CD14-positive monocyte (primary cell): Measurements from ENCODE around the gene CAP2. TPM values are rescaled to one million over a fixed set of nuclear protein-coding genes. Genes with fewer than 3 reads are reported as not detected.

Experiments
- DNase-seq, 3 donors: peaks; one replicate each; pipeline ENCODE4 v3.0.0-alpha.2; 2011 to 2022
- H2AFZ ChIP-seq: 2 replicates; pipeline ENCODE4 v1.6.0; 2012; ENCODE audit warnings: mild to moderate bottlenecking, low read depth, low read length, inconsistent platforms; ENCODE audit not compliant: insufficient read depth, poor library complexity, severe bottlenecking
- H3K27ac ChIP-seq, 2 donors: 1 replicate in 1 of 2; 2 replicates in 1 of 2; pipeline ENCODE4 v1.5.1; 2012 to 2013; ENCODE audit warnings: low read length in 2 of 2, control low read depth in 1 of 2, inconsistent platforms in 1 of 2, low read depth in 1 of 2, mild to moderate bottlenecking in 1 of 2
- H3K27me3 ChIP-seq, 2 donors: one replicate each; pipeline versions ENCODE4 v1.6.0 to v1.6.1; 2011 to 2013; ENCODE audit warnings: low read length in 2 of 2; ENCODE audit not compliant: control insufficient read depth in 2 of 2, insufficient read depth in 2 of 2
- H3K36me3 ChIP-seq, 2 donors: replicated peaks in 1 of 2; 1 replicate in 1 of 2; 2 replicates in 1 of 2; pipeline versions ENCODE4 v1.5.1 to v1.6.1; 2012 to 2013; ENCODE audit warnings: low read length in 2 of 2, control low read depth in 1 of 2, inconsistent platforms in 1 of 2, mild to moderate bottlenecking in 1 of 2; ENCODE audit not compliant: insufficient read depth in 2 of 2, control insufficient read depth in 1 of 2
- H3K4me1 ChIP-seq, 2 donors: 1 replicate in 1 of 2; 2 replicates in 1 of 2; pipeline versions ENCODE4 v1.5.1 to v1.6.1; 2012 to 2013; ENCODE audit warnings: low read length in 2 of 2, control low read depth in 1 of 2, inconsistent platforms in 1 of 2, mild to moderate bottlenecking in 1 of 2, moderate library complexity in 1 of 2; ENCODE audit not compliant: insufficient read depth in 2 of 2, control insufficient read depth in 1 of 2
- H3K4me2 ChIP-seq: replicated peaks from 2 replicates; pipeline ENCODE3; 2012; ENCODE audit warnings: low read length, moderate library complexity, mild to moderate bottlenecking; ENCODE audit not compliant: poor library complexity, severe bottlenecking; ENCODE audit errors: extremely low read depth
- H3K4me3 ChIP-seq, 3 experiments: fragments of 200-600 bp in 1 of 3; sonication (generic) in 1 of 3; replicated peaks in 1 of 3; 1 replicate in 2 of 3; 2 replicates in 1 of 3; pipeline ENCODE4 v1.5.1; 2011 to 2013; ENCODE audit warnings: low read length in 3 of 3, mild to moderate bottlenecking in 3 of 3, control low read depth in 2 of 3, low read depth in 2 of 3, inconsistent platforms in 1 of 3, moderate library complexity in 1 of 3
- H3K79me2 ChIP-seq: 2 replicates; pipeline ENCODE4 v1.6.0; 2012; ENCODE audit warnings: mild to moderate bottlenecking, control low read depth, inconsistent platforms, low read length, moderate library complexity; ENCODE audit not compliant: insufficient read depth
- H3K9ac ChIP-seq: 2 replicates; pipeline ENCODE4 v1.6.0; 2017; ENCODE audit warnings: low read length, mild to moderate bottlenecking; ENCODE audit not compliant: insufficient read depth, poor library complexity, severe bottlenecking
- H3K9me3 ChIP-seq, 2 donors: replicated peaks in 1 of 2; 1 replicate in 1 of 2; 2 replicates in 1 of 2; pipeline versions ENCODE4 v1.5.1 to v1.6.1; 2012 to 2013; ENCODE audit warnings: low read length in 2 of 2, control low read depth in 1 of 2; ENCODE audit not compliant: control insufficient read depth in 1 of 2, insufficient read depth in 1 of 2
- H4K20me1 ChIP-seq: 2 replicates; pipeline ENCODE4 v1.6.0; 2012; ENCODE audit warnings: mild to moderate bottlenecking, low read length, control low read depth, moderate library complexity; ENCODE audit not compliant: insufficient read depth
- H3K27ac Mint-ChIP-seq, 7 donors: one replicate each; pipeline ENCODE4 v1.8.0; 2020; ENCODE audit warnings: mild to moderate bottlenecking in 7 of 7, mixed read lengths in 7 of 7, moderate library complexity in 6 of 7, inconsistent platforms in 2 of 7
- H3K27me3 Mint-ChIP-seq, 3 donors: one replicate each; pipeline ENCODE4 v1.8.0; 2021 to 2022; ENCODE audit warnings: low read depth in 3 of 3, mild to moderate bottlenecking in 3 of 3, mixed read lengths in 3 of 3, moderate library complexity in 3 of 3, inconsistent platforms in 1 of 3
- H3K36me3 Mint-ChIP-seq, 2 donors: one replicate each; pipeline ENCODE4 v1.8.0; 2020; ENCODE audit warnings: mixed read lengths in 2 of 2, inconsistent platforms in 1 of 2, mild to moderate bottlenecking in 1 of 2
- H3K4me1 Mint-ChIP-seq: one replicate; pipeline ENCODE4 v1.8.0; 2020; ENCODE audit warnings: mild to moderate bottlenecking, mixed read lengths
- H3K4me3 Mint-ChIP-seq, 2 donors: one replicate each; pipeline ENCODE4 v1.8.0; 2020; ENCODE audit warnings: mild to moderate bottlenecking in 2 of 2, mixed read lengths in 2 of 2, moderate library complexity in 1 of 2
- H3K9me3 Mint-ChIP-seq, 7 donors: one replicate each; pipeline ENCODE4 v1.8.0; 2020 to 2022; ENCODE audit warnings: mixed read lengths in 7 of 7, mild to moderate bottlenecking in 6 of 7, moderate library complexity in 6 of 7, inconsistent platforms in 2 of 7
- CTCF ChIP-seq: fragments of 200-600 bp; IDR thresholded peaks from one replicate; pipeline ENCODE4 v1.8.0; 2022; ENCODE audit warnings: antibody characterized with exemption, mild to moderate bottlenecking
- WGBS: methylation state at CpG from one replicate; pipeline ENCODE4 v1.1.5; 2013; ENCODE audit warnings: missing lambda C conversion rate; ENCODE audit not compliant: insufficient coverage; 5-methylcytosine and 5-hydroxymethylcytosine counted together
- intact Hi-C, 2 donors: fragments of 100-400 bp; cut with micrococcal nuclease; formaldehyde crosslinking; loops; one replicate each; pipeline versions ENCODE4 v1.15.0 to v1.15.1; 2023
- polyA plus RNA-seq, 3 donors: library from polyadenylated mRNA; depleted of rRNA in 1 of 3; unstranded in 2 of 3; stranded (reverse) in 1 of 3; fragments of 300-500 nt in 2 of 3; fragments of >200 nt in 1 of 3; fragmentation: Illumina TruSeq in 2 of 3; gene quantifications; 1 replicate in 2 of 3; 2 replicates in 1 of 3; pipeline ENCODE4 v1.2.3, GENCODE V29; 2012 to 2021

CAP2 gene
- polyA plus RNA-seq, 3 donors: not detected

GRCh38 chr6:17353440-17354175 is 39.8 kb upstream of the CAP2 start:
- H3K9me3 ChIP-seq: no peaks in the 10 kb centered on the region
- no peak overlapping the region for H3K9ac ChIP-seq
- Mint-ChIP-seq H3K27ac (no peak overlapping the region), H3K36me3 (no peaks in the 10 kb centered on the region), H3K4me3 (no peak overlapping the region), H3K9me3 (peaks cover 0 to 20% (median 1%) of the 10 kb centered on the region in 7 donors), H3K4me1 (no peaks in the 10 kb centered on the region), H3K27me3 (peaks cover 0 to 5% (median 4%) of the 10 kb centered on the region in 3 donors)
- intact Hi-C loops: no loop called here
- H3K27ac ChIP-seq: no peak overlapping the region
- no CpG with 5 or more reads among the region's 4 CpGs for WGBS
- H2AFZ ChIP-seq: no peak overlapping the region
- no peak overlapping the region for H3K4me3 ChIP-seq
- no peak for DNase-seq
- H3K4me2 ChIP-seq: no peak overlapping the region
- no peaks in the 10 kb centered on the region for H3K4me1 ChIP-seq
- no peaks in the 10 kb centered on the region for H3K27me3 ChIP-seq
- TF ChIP-seq CTCF: no peak
- no peaks in the 10 kb centered on the region for H3K36me3 ChIP-seq
- H4K20me1 ChIP-seq: no peaks in the 10 kb centered on the region
- no peaks in the 10 kb centered on the region for H3K79me2 ChIP-seq

- Mint-ChIP-seq H3K4me1 (no peaks in the 10 kb centered on the region), H3K4me3 (no peak overlapping the region), H3K27ac (no peak overlapping the region), H3K36me3 (no peaks in the 10 kb centered on the region), H3K9me3 (peaks cover 0 to 20% (median 2%) of the 10 kb centered on the region in 7 donors), H3K27me3 (peaks cover 0 to 5% (median 4%) of the 10 kb centered on the region in 3 donors)
- Histone ChIP-seq H3K9me3 (no peaks in the 10 kb centered on the region), H2AFZ (no peak overlapping the region), H3K27me3 (no peaks in the 10 kb centered on the region), H3K27ac (no peak overlapping the region), H3K36me3 (no peaks in the 10 kb centered on the region), H3K4me1 (no peaks in the 10 kb centered on the region), H3K4me2 (no peak overlapping the region), H4K20me1 (no peaks in the 10 kb centered on the region), H3K4me3 (no peak overlapping the region), H3K9ac (no peak overlapping the region), H3K79me2 (no peaks in the 10 kb centered on the region)
- no peak for DNase-seq
- no peak for TF ChIP-seq CTCF
- intact Hi-C loops: no loop called here
- WGBS: 83% methylated on average over 1 of the region's 4 CpGs
These were observed 38.5 kb upstream of the CAP2 start for GRCh38 chr6:17354700-17355403.
